GM12875 (cell line): ENCODE results near the gene HLF.

ENCODE experiments used
- H3K4me3 ChIP-seq: one replicate; pipeline ENCODE4 v1.5.1; 2011; ENCODE audit warnings: low read depth, low read length, control low read depth
- CTCF ChIP-seq: IDR thresholded peaks from 2 replicates; pipeline ENCODE4 v1.5.1; 2011; ENCODE audit warnings: low read depth, mild to moderate bottlenecking, control low read depth, inconsistent platforms, low read length, moderate library complexity, borderline replicate concordance; ENCODE audit not compliant: insufficient read depth

The HLF gene

GRCh38 chr17:55275894-55276804, 11.4 kb downstream of the HLF start:
- no peak for TF ChIP-seq CTCF
- no peak overlapping the region for H3K4me3 ChIP-seq

GRCh38 chr17:55278173-55278961, 13.6 kb downstream of the HLF start:
- no peak overlapping the region for H3K4me3 ChIP-seq
- TF ChIP-seq CTCF: no peak

- no peak for TF ChIP-seq CTCF
- no peak overlapping the region for H3K4me3 ChIP-seq
These were observed 14.4 kb downstream of the HLF start for GRCh38 chr17:55279203-55279602.

- no peak overlapping the region for H3K4me3 ChIP-seq
- TF ChIP-seq CTCF: no peak
These were observed 15.0 kb downstream of the HLF start for GRCh38 chr17:55279788-55280187.

- TF ChIP-seq CTCF: no peak
- H3K4me3 ChIP-seq: no peak overlapping the region
These were observed 15.5 kb downstream of the HLF start for GRCh38 chr17:55280212-55280611.

- TF ChIP-seq CTCF: no peak
- no peak overlapping the region for H3K4me3 ChIP-seq
These were observed 17.1 kb downstream of the HLF start for GRCh38 chr17:55281649-55282378.
